MM.1S (cell line): ENCODE measurements around the gene COMT.
A peak's percentile ranks its signal among the peaks of the same experiment; 100 is the strongest.

Experiments
- DNase-seq: peaks from one replicate; pipeline ENCODE4 v3.0.0-alpha.2; 2015
- H2AFZ ChIP-seq: fragments of 300-600 bp; sonication (generic); 2 replicates; pipeline ENCODE4 v1.6.0; 2016; ENCODE audit warnings: antibody characterized with exemption, low read length
- H3F3A ChIP-seq: fragments of 300-600 bp; sonication (generic); 2 replicates; pipeline ENCODE4 v1.6.1; 2016; ENCODE audit warnings: mild to moderate bottlenecking, antibody characterized with exemption, low read length, moderate library complexity, mixed read lengths; ENCODE audit not compliant: insufficient read depth
- H3K27ac ChIP-seq: fragments of 300-600 bp; sonication (generic); 2 replicates; pipeline ENCODE4 v1.5.1; 2016; ENCODE audit warnings: mild to moderate bottlenecking, low read length
- H3K27me3 ChIP-seq: fragments of 300-600 bp; sonication (generic); replicated peaks from 2 replicates; pipeline ENCODE4 v1.6.0; 2016; ENCODE audit warnings: low read length; ENCODE audit not compliant: insufficient read depth
- H3K36me3 ChIP-seq: fragments of 300-600 bp; sonication (generic); replicated peaks from 2 replicates; pipeline ENCODE4 v1.6.1; 2016; ENCODE audit warnings: mild to moderate bottlenecking, low read length, mixed read lengths; ENCODE audit not compliant: insufficient read depth
- H3K4me1 ChIP-seq: fragments of 300-600 bp; sonication (generic); 2 replicates; pipeline ENCODE4 v1.6.1; 2016; ENCODE audit warnings: low read length, mixed read lengths
- H3K4me2 ChIP-seq: fragments of 300-600 bp; sonication (generic); 2 replicates; pipeline ENCODE4 v1.6.0; 2016; ENCODE audit warnings: low read depth, low read length
- H3K4me3 ChIP-seq: fragments of 300-600 bp; sonication (generic); 2 replicates; pipeline ENCODE4 v1.5.1; 2016; ENCODE audit warnings: low read length, mixed read lengths
- H3K79me2 ChIP-seq: fragments of 300-600 bp; sonication (generic); 2 replicates; pipeline ENCODE4 v1.6.1; 2016; ENCODE audit warnings: mixed run types, low read length, mixed read lengths
- H3K9ac ChIP-seq: fragments of 300-600 bp; sonication (generic); 2 replicates; pipeline ENCODE4 v1.6.1; 2016; ENCODE audit warnings: low read length, mixed read lengths
- H3K9me2 ChIP-seq: fragments of 300-600 bp; sonication (generic); replicated peaks from 2 replicates; pipeline ENCODE4 v1.6.1; 2016; ENCODE audit warnings: mild to moderate bottlenecking, low read length, mixed read lengths; ENCODE audit not compliant: insufficient read depth
- H3K9me3 ChIP-seq: fragments of 300-600 bp; sonication (generic); replicated peaks from 2 replicates; pipeline ENCODE4 v1.6.1; 2016; ENCODE audit warnings: mild to moderate bottlenecking, low read length, mixed read lengths; ENCODE audit not compliant: insufficient read depth
- H4K20me1 ChIP-seq: fragments of 300-600 bp; sonication (generic); 2 replicates; pipeline ENCODE4 v1.6.1; 2016; ENCODE audit warnings: mild to moderate bottlenecking, low read length, moderate library complexity, mixed read lengths; ENCODE audit not compliant: insufficient read depth
- CTCF ChIP-seq: fragments of 300-600 bp; sonication (generic); IDR thresholded peaks from 2 replicates; pipeline ENCODE4 v1.5.1; 2016; ENCODE audit warnings: antibody characterized with exemption, low read length, mixed read lengths
- EZH2 ChIP-seq: fragments of 300-600 bp; sonication (generic); optimal IDR thresholded peaks from 2 replicates; pipeline ENCODE3; 2017; ENCODE audit warnings: low read depth, mild to moderate bottlenecking, antibody characterized with exemption, low read length, mixed read lengths
- EZH2phosphoT487 ChIP-seq: fragments of 300-600 bp; sonication (generic); IDR thresholded peaks from 2 replicates; pipeline ENCODE4 v1.6.1; 2018; ENCODE audit warnings: antibody characterized with exemption, low read length

COMT gene

GRCh38 chr22:20012741-20013331 is 71.3 kb downstream of the COMT start:
- Histone ChIP-seq H3K4me3 (no peak overlapping the region), H3K9me3 (no peaks in the 10 kb centered on the region), H4K20me1 (no peaks in the 10 kb centered on the region), H3K4me2 (no peak overlapping the region), H3K27me3 (peaks cover 49% of the 10 kb centered on the region), H3K36me3 (no peaks in the 10 kb centered on the region), H2AFZ (no peak overlapping the region), H3K9me2 (no peaks in the 10 kb centered on the region), H3K4me1 (no peaks in the 10 kb centered on the region), H3K9ac (no peak overlapping the region), H3F3A (no peaks in the 10 kb centered on the region), H3K79me2 (no peaks in the 10 kb centered on the region), H3K27ac (no peak overlapping the region)
- TF ChIP-seq CTCF: no peak
- no peak for TF ChIP-seq EZH2
- TF ChIP-seq EZH2phosphoT487: no peak
- no peak for DNase-seq

GRCh38 chr22:20013382-20013871 is 71.9 kb downstream of the COMT start:
- Histone ChIP-seq H3K9ac (no peak overlapping the region), H3K9me3 (no peaks in the 10 kb centered on the region), H3K4me3 (no peak overlapping the region), H4K20me1 (no peaks in the 10 kb centered on the region), H3K79me2 (no peaks in the 10 kb centered on the region), H3K36me3 (no peaks in the 10 kb centered on the region), H3K4me2 (no peak overlapping the region), H3K4me1 (no peaks in the 10 kb centered on the region), H3K27ac (no peak overlapping the region), H3K27me3 (peaks cover 49% of the 10 kb centered on the region), H3F3A (no peaks in the 10 kb centered on the region), H2AFZ (no peak overlapping the region), H3K9me2 (no peaks in the 10 kb centered on the region)
- no peak for DNase-seq
- TF ChIP-seq EZH2phosphoT487 (no peak), CTCF (peak; percentile 55)

- Histone ChIP-seq H3K27me3 (peaks cover 48% of the 10 kb centered on the region), H2AFZ (no peak overlapping the region), H3K9ac (no peak overlapping the region), H3K4me1 (no peaks in the 10 kb centered on the region), H3F3A (no peaks in the 10 kb centered on the region), H3K36me3 (no peaks in the 10 kb centered on the region), H3K27ac (no peak overlapping the region), H4K20me1 (no peaks in the 10 kb centered on the region), H3K79me2 (no peaks in the 10 kb centered on the region), H3K9me3 (no peaks in the 10 kb centered on the region), H3K9me2 (no peaks in the 10 kb centered on the region), H3K4me3 (no peak overlapping the region), H3K4me2 (no peak overlapping the region)
- no peak for DNase-seq
- no peak for TF ChIP-seq EZH2phosphoT487
- TF ChIP-seq EZH2: no peak
- TF ChIP-seq CTCF: no peak
Measured at GRCh38 chr22:20014526-20015186, 73.1 kb downstream of the COMT start.
